ENCODE measurements around the gene HOXA5. TPM values are rescaled to one million over a fixed set of nuclear protein-coding genes. Genes with fewer than 3 reads are reported as not detected.

Gene HOXA5
- total RNA-seq, 1 donor = 10.8 TPM

DNA sequence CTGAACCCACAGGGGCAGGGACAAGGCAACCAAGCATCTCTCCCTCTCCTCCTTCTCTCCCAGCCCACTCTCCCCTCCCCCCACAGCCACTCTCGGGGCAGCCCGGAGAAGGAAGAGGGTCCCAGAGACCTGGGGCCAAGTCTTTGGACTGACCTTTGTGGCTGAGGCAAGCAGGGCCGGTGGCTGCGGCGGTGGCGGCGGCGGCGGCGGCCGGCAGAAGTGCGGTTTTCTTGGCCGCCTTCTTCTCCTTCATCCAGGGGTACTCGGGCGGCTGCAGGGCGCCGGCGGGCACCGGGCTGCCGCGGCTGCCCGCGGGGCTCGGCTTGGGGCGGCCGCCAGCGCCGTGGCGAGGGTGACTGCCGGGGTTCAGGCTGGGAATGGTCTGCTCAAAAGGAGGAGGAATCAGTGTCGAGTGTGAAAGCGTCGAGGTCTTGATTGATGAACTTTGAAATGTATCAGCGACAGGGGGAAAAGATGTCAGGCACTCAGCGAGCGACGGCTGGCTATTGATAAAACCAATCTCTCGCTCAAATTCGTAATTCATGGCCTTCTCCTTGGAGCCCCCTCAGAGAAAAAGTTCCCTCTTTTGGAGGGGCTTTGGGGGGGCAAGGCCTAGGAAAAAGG lies 41.4 kb downstream of the HOXA5 start:
- DNase-seq (ENCODE audit: low read depth) = no peak

DNA sequence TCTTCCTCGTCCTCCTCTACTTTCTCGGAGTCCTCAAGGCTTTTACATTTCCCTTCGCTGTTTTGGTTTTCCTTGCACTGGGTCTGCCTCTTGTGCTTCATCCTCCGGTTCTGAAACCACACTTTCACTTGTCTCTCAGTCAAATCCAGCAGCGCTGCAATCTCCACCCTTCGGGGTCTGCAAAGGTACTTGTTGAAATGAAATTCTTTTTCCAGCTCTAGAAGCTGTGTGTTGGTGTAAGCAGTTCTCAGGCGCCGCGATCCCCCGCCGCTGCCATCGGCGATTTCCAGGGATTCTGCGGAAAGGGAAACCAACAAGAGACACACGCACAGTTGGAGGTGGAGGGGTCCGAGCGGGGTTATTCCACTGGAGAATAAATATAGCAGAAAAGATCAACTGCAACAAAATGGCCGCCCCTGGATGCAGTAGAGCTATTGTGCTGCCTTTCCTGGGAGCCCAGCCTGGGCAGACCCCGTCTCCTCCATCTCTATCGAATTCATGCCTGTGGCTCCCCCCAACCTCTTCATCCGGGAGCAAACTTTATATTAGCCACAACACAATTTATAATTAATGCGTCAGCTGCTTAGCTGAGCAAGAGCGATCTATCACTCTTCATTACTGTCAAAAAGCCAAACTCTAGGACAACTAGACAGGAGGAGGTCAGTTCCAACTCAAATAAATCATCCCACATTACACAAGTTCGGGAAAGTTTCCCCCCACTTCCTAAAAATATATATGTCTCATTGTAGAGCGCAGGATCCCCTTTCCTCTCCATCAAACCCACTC lies 42.1 kb downstream of the HOXA5 start:
- no peak for DNase-seq (ENCODE audit: low read depth)
- no peak overlapping the region for H3K4me3 ChIP-seq (ENCODE audit: low read depth, low read length)
- TF ChIP-seq, protein P1, sequence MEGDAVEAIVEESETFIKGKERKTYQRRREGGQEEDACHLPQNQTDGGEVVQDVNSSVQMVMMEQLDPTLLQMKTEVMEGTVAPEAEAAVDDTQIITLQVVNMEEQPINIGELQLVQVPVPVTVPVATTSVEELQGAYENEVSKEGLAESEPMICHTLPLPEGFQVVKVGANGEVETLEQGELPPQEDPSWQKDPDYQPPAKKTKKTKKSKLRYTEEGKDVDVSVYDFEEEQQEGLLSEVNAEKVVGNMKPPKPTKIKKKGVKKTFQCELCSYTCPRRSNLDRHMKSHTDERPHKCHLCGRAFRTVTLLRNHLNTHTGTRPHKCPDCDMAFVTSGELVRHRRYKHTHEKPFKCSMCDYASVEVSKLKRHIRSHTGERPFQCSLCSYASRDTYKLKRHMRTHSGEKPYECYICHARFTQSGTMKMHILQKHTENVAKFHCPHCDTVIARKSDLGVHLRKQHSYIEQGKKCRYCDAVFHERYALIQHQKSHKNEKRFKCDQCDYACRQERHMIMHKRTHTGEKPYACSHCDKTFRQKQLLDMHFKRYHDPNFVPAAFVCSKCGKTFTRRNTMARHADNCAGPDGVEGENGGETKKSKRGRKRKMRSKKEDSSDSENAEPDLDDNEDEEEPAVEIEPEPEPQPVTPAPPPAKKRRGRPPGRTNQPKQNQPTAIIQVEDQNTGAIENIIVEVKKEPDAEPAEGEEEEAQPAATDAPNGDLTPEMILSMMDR (IDR thresholded peaks at IDR 0.05; ENCODE audit: insufficient read depth, low read depth, low read length) = no peak

More for the DNA sequence above, 41.4 kb downstream of the HOXA5 start:
- no peak overlapping the region for H3K4me3 ChIP-seq (ENCODE audit: low read depth, low read length)
- TF ChIP-seq, protein P1 (IDR thresholded peaks at IDR 0.05; ENCODE audit: insufficient read depth, low read depth, low read length) = no peak

DNA sequence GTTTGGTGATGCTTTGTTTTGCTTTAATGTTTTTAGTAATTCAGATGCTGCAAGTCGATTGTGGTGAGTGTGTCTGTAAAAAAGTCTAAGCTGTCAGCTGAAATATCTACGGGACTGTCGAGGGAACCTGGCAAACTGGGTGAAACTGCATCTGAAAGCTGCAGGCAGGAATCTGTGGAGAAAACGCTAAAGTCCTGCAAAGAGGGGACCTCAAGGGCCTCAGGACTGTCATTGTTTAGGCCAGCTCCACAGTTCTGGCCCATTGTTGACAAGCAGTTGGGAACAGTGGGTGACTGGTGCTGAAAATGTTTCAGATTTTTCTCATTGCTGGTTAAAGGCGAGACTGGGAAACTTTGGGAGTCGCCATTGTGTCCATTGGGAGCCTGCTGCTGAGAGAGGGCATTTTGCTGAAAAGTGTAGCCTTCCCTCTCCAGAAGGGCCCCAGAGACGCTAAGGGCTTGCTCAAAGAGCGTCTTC lies 42.7 kb downstream of the HOXA5 start:
- no peak overlapping the region for H3K4me3 ChIP-seq (ENCODE audit: low read depth, low read length)
- TF ChIP-seq, protein P1 (IDR thresholded peaks at IDR 0.05; ENCODE audit: insufficient read depth, low read depth, low read length) = no peak
- no peak for DNase-seq (ENCODE audit: low read depth)

DNA sequence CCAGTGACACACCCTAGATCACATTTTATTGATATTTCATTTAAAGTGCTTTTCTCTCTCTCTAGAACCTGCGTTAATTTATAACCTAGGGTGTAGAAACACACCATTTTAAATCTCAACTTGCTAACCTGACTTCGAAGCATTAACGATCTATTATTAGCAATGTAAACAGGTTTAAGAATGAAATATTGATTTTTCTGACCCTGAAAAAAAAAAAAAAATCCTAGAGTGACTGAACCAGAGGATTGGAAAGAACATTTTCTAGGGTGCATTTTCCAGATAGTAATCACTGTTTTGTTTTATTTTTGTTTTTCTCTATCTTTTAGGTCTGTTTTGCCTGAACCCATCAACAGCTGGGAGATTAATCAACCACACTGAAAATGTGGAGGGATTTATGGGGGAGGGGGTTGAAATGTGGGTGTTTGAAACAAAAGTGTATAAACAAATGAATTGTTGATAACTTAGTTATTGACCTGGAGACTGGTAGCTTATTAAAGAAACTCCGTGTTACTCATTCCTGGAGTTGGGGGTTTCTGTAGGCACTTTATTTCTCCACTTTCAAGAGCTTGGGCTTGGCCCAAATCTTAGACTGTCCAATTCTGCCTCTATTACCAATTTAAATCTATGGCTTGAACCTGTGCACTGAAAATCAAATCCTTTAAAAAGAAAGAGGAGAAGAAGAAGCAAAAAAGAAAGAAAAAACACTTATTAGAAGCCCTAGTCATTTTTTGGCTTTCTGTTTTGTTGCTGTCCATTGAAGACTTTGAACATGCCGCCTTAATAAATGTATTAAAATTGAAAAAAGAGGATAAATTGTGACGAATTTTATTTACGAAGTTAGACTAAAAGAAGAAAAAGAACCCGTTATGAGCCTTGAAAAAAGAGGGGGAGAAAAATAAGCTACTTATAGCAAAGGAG lies 43.8 kb downstream of the HOXA5 start:
- TF ChIP-seq, protein P1 (IDR thresholded peaks at IDR 0.05; ENCODE audit: insufficient read depth, low read depth, low read length) = no peak
- peak overlapping the region; percentile 33 for H3K4me3 ChIP-seq (ENCODE audit: low read depth, low read length)

DNA sequence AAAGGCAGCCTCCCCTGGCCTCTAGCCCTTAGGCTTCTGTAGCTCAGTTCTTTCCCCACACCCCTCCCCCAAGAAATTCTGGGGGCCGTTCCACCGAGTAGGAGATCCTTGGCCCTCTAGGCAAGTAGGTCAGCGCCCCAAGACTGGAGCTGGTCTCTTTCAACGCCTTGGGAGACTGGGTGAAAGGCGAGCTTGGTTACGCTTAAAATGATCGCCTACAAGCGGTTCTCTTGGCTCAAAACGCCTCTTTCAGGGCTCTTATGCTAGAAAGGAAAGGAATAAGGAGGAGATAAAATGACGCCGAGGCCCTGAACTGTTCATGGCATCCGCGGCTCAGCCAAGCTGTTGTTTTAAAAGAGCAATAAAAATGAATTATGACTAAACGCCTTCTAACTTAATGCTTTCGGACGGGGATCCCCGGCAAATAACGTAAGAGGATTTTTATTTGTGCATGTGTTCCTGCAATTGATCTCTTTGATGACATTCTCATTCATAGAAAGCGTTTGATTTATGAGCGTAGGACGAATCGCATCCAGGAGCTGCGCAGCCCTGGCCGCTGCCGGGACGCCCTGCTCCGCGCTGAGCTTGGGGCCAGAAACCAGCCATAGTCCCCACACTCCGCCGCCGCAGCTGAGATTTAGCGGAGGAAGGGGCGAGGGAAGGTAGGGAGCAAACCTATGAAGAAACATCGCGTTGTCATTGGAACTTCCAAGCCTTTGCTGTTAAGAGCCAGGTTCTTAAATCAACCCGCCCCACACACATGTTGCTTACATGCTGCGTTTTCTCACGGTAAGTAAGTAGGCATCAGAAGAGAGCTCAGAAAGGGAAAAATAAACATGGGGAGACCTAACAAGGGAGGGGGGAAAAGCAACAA lies 44.7 kb downstream of the HOXA5 start:
- DNase-seq (ENCODE audit: low read depth) = peak; percentile 91
- TF ChIP-seq, protein P1 (IDR thresholded peaks at IDR 0.05; ENCODE audit: insufficient read depth, low read depth, low read length) = no peak
- H3K4me3 ChIP-seq (ENCODE audit: low read depth, low read length) = peak overlapping the region; percentile 71

More for the DNA sequence above, 43.8 kb downstream of the HOXA5 start:
- DNase-seq (ENCODE audit: low read depth) = no peak

Data from fibroblast of villous mesenchyme (primary cell).